ENCODE measurements around the gene SPRED2.

- TF ChIP-seq CTCF (IDR thresholded peaks at IDR 0.05; ENCODE audit: control extremely low read depth in 1 of 3, insufficient read depth in 1 of 3, low read depth in 1 of 3, low read length in 3 of 3), result no peak
- no peak for TF ChIP-seq E2F6 (IDR thresholded peaks at IDR 0.05)
- TF ChIP-seq MAFK (IDR thresholded peaks at IDR 0.05; ENCODE audit: low read depth, low read length), result no peak
These were observed 74.5 kb downstream of the SPRED2 start for GRCh38 chr2:65357959-65358294.

Data from H1 (cell line).